ENCODE measurements around the gene CCDC92B.
"Not testable (repeated sequence)": the region's sequence is repeated elsewhere in the genome, so short reads cannot be mapped to it uniquely, and the experiment has no call there.

Gene CCDC92B

DNA sequence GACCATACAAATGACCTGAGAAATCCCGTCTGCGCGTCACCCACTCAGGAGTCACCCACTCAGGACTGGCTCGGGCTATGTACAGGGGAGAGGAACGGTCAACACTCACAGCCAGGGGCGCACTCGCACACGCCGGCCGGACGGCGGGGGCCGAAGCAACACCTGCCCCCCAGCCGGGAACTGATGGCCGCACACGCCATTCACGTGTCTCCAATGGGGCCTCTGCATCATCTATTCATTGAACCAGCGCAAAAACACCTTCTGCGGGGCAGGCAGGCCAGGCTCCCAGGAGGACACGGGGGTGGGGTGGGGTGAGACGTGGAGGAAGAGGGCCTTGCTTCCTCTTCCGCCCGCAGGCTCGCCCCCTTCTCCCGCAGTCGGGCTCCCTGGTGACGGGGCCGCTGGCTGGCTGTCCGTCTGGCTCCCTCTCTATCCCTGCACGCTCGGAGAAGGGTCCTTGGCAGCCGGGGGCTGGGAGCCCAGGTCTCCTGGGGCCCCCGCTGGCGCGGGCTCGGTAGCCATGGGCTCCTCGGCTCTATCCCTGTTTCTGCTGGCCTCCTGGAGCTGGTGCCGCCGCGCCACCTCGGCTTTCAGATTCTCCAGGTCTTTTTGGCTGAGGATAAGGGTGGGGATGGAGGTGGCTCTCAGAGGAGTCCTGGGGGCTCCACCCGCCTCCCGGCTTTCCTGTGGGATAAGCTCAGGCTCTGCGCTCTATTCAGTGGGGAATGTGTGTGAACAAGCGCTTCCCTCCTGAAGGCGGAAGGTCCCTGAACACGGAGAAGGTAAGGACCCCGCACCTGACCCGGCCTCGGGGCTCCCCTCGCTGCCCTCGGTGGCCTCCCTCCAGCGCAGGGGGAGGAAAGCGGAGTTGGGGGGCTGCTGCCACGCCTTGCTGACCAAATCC, 59.0 kb downstream of the CCDC92B start:
- no peak for TF ChIP-seq POLR2A (IDR thresholded peaks at IDR 0.05; ENCODE audit: low read length)
- TF ChIP-seq GATA1 (IDR thresholded peaks at IDR 0.05; ENCODE audit: low read depth, low read length) = no peak
- no peak for DNase-seq

DNA sequence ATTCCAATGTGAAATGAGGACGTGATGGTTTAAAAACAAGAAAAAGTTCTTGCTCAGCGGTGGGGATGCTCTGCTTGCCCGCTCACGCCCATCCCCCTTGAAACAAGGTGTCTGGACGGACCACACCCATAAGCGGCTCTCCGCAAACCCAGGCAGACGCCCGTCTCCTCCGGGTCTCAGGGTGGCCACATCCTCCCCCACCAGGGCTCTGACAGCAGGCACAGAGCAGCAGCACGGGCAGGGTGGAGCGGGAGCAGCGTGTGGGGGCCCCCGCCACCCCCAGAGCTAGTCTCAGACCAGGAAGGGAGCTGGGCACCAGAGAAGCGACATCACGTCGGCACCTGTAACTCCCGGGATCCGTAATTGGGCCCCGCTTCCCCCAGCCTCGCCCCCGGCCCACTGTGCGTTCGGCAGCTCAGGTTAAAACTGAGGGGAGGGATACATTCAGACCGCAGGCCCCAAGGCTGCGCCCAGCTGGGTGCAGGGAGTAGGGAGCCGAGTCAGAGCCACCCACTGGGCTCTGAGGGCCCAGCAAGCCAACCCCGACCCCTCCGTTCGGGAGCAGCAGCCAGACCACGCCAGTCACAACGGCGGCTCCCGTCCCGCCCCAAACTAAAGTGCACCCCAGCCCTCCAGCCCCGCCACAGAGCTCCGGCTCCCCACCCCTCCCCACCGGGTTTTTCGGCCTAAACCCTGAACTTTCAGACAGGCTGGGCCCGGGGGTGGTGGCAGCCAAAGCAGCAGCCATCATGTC, 59.9 kb downstream of the CCDC92B start:
- TF ChIP-seq POLR2A (IDR thresholded peaks at IDR 0.05; ENCODE audit: low read length) = no peak
- no peak for TF ChIP-seq GATA1 (IDR thresholded peaks at IDR 0.05; ENCODE audit: low read depth, low read length)
- DNase-seq = no peak

DNA sequence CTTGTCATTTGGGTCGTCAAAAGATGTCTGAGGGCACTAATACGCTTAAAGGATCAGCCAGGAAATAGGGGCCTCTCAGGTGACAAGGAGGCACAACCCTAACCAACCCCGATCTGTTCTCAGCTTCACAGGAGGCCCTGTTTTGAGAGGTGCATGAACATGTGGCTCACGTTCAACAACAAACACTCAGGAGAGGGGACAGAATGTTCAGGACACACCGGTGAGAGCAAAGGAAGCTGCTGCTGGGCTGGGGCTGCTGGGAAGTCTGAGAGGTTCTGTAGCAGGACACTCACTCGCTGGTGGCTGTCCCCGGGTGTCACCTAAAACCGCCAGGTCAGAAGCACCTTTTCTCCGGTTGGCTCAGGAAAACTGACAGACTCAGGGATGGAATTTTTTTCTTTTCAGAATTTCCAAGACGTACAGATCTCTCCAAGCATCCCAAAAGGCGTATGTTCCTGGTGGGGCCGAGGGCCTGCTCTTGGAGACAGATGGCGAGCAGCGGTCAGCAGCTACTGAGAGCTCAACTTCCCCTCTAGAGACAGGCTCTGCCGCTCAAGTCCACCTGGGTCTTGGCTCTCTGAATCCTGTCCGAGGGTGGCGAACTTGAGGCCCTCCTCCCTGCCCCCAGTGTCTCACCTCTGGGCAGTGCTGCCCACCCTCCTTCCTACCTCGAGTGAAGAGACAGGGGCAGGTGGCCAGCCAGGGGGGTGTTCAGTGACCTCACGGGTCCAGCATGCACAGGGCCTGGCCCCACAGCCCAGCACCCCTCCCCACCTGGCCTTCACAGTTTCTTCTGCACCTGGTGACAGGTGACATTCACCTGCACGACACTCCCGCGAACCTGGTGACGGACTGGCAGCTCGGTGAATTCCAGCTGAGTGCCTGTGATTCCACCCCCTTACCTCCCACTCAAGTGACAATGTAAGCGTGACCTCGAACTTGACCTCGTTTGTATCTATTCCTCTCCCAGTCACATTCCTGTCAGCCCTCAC, 60.8 kb downstream of the CCDC92B start:
- DNase-seq = no peak
- TF ChIP-seq GATA1 (IDR thresholded peaks at IDR 0.05; ENCODE audit: low read depth, low read length) (no peak), POLR2A (IDR thresholded peaks at IDR 0.05; ENCODE audit: low read length) (no peak)

DNA sequence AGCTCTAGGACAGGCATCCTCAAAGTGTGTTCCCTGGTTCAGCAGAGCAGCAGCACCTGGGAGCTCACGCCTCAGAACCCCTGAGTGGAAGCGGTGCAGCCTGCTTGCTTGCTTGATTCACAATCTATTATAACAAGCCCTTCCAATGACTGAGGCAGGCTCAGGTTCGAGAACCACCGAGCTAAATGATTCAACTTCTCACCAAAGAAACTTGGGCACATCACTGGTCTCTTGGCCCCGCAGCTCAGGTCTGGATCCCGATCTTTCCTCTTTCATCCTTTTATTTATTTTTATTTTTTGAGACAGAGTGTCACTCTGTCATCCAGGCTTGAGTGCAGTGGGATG, 62.4 kb downstream of the CCDC92B start:
- no peak for DNase-seq
- no peak for TF ChIP-seq GATA1 (IDR thresholded peaks at IDR 0.05; ENCODE audit: low read depth, low read length)
- TF ChIP-seq POLR2A (IDR thresholded peaks at IDR 0.05; ENCODE audit: low read length) = no peak

DNA sequence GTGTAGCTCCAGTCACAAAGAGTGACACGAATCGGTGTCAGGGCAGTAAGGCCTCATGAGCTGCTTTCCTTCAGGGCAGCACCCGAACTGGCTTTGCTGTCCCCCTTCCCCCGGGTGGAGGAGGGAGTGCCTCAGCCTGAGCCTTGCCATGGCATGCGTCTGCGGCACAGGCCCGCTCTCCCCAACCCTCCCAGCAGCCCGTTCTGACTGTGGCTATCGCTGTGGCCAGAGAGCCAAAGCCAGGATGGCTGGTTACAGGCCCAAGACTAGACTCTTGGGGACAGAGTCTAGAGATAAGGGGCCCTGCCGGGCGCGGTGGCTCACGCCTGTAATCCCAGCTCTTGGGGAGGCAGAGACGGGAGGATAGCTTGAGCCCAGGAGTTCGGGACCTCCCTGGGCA, 63.8 kb downstream of the CCDC92B start:
- TF ChIP-seq GATA1 (IDR thresholded peaks at IDR 0.05; ENCODE audit: low read depth, low read length) = no peak
- no peak for TF ChIP-seq POLR2A (IDR thresholded peaks at IDR 0.05; ENCODE audit: low read length)
- no peak for DNase-seq

DNA sequence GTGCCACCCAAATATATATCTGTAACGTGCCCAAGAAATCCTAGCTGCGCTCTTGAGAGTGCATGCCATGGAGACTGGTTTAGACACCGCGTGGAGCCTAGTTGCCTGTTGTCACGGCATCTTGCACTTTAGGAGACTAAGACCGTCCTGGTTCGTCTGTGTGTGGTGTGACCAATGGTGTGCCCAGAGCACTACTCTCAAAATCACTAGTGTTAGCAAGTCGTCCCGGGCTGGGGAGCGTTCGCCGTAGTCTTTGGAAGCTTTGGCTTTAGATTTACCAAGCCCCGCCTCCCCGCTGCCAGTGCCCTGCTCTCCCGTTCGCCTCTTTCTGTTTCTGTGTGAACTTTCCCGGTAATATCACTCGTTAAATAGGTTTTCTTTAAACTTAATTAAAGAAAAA, 64.9 kb downstream of the CCDC92B start:
- TF ChIP-seq GATA1 (IDR thresholded peaks at IDR 0.05; ENCODE audit: low read depth, low read length) (no peak), POLR2A (IDR thresholded peaks at IDR 0.05; ENCODE audit: low read length) (no peak)
- DNase-seq = no peak

DNA sequence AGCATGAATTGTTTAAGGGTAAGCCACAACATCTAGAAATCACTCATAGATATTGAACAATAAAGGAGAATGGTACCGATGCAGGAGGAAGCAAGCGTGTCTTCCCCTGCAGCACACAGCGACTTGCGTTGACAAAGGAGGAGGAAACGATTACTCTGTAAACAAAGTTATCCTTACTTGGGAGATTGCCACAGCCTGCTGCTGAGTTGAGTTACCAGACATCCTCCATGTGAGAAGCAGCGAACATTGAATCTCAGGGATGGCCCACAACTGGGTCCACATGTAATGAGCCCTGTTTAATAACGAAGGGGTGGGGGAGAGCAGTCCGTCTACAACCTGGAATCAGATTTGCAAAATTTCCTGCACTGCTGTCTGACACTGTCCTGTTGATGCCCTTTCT, 65.5 kb downstream of the CCDC92B start:
- no peak for DNase-seq
- TF ChIP-seq GATA1 (IDR thresholded peaks at IDR 0.05; ENCODE audit: low read depth, low read length) (no peak), POLR2A (IDR thresholded peaks at IDR 0.05; ENCODE audit: low read length) (no peak)

DNA sequence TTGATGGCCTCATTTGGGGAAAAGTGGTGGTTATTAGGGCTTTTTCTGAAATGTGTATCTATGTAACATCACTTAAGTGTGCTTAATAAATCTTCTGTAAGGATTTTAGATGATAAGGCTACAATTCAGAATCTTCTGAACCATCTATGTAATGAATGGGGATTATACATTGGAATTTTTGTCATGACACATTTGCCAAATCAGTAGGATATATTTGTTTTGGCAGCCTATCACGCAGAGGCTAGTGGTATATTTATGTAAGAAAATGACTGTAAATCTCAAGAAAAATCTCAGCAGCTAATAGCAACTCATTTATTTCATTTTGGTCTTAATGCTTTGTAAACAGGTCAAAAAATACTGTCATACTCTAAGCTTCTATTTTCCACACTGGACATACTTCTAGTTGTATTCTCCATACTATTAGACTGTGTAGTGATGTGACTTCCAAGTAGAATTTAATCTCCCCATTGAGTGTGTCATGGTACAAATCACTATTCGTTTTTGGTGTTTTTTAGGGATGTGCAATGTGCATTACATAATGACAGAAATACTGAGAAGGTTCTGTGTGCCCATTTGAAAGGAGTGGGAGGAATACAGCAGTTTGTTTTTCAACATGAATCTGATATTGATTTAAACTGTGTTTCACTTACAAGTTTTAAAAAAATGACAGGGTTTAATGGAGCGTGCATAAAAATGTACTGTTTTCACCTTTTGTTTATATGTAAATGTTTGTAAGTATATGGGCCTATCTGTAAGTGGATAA, 67.1 kb downstream of the CCDC92B start:
- no peak for DNase-seq
- no peak for TF ChIP-seq GATA1 (IDR thresholded peaks at IDR 0.05; ENCODE audit: low read depth, low read length)
- TF ChIP-seq POLR2A (IDR thresholded peaks at IDR 0.05; ENCODE audit: low read length) = no peak

DNA sequence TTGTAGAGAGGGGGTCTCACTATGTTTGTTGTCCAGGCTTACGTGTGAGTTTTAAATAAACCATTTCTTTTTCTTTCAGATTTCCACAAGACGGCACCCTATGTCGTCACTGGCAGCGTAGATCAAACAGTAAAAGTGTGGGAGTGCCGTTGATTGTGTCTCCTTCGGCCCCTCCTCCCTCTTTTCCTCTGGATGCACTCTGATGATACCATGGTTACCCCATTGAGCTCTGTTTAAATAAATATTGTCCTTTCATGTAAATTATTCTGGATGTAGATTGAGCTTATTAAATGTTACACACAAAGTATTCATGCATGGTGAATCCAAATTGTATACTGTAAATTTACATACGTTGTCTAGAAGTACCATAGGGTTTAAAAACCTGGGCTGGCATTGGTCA, 67.8 kb downstream of the CCDC92B start:
- TF ChIP-seq POLR2A (IDR thresholded peaks at IDR 0.05; ENCODE audit: low read length) (no peak), GATA1 (IDR thresholded peaks at IDR 0.05; ENCODE audit: low read depth, low read length) (no peak)
- no peak for DNase-seq

DNA sequence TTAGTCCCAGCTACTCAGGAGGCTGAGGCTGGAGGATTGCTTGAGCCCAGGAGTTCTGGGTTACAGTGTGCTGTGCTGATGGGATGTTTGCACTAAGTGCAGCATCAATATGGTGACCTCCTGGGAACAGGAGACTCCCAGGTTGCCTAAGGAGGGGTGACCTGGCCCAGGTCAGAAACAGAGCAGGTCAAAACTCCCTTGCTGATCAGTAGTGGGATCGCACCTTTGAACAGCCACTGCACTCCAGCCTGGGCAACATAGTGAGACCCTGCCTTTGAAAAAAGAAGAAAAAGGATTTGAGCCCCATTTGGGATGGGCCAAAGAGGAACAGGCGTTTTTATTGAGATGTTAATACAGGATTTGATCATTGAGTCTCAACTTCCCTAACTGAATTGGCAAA, 68.5 kb downstream of the CCDC92B start:
- DNase-seq = no peak
- no peak for TF ChIP-seq POLR2A (IDR thresholded peaks at IDR 0.05; ENCODE audit: low read length)
- TF ChIP-seq GATA1 (IDR thresholded peaks at IDR 0.05; ENCODE audit: low read depth, low read length) = no peak

DNA sequence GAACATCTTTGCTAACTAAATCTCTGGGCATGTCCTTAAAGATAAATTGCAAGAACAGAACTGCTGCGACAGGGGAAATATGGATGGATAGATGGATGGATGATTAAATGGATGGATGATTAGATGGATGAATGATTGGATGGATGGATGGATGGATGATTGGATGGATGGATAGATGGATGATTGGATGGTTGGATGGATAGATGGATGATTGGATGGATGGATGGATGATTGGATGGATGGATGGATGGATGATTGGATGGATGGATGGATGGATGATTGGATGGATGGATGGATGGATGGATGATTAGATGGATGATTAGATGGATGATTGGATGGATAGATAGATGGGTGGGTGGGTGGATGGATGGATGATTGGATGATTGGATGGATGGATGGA, 70.2 kb downstream of the CCDC92B start:
- DNase-seq = not testable (repeated sequence)

Measured in erythroblast (primary cell).